ENCODE results near the gene RNF115. TPM values are rescaled to one million over a fixed set of nuclear protein-coding genes. Genes with fewer than 3 reads are reported as not detected.

Gene RNF115
- total RNA-seq, 1 experiment from 2014 or later, result 9.5 TPM

DNA sequence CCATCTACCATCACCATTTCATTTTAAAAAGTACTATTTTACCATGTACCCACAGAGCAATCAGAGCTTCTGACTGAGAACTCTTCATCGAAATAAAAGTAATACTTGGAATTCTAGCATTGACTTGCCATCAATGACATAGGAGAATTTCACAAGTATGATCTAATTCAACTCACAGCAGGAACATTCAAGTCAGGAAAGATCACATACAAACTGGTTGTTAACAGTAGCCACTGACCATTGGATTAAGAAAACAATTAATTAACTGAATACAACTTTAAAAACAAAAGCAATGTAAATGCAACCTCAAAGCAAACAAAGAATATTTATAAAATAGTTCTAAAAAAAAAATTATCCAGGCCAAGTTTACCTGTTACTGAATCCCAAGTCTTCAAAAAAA, 18.8 kb downstream of the RNF115 start (continued):
- TF ChIP-seq, protein P1, sequence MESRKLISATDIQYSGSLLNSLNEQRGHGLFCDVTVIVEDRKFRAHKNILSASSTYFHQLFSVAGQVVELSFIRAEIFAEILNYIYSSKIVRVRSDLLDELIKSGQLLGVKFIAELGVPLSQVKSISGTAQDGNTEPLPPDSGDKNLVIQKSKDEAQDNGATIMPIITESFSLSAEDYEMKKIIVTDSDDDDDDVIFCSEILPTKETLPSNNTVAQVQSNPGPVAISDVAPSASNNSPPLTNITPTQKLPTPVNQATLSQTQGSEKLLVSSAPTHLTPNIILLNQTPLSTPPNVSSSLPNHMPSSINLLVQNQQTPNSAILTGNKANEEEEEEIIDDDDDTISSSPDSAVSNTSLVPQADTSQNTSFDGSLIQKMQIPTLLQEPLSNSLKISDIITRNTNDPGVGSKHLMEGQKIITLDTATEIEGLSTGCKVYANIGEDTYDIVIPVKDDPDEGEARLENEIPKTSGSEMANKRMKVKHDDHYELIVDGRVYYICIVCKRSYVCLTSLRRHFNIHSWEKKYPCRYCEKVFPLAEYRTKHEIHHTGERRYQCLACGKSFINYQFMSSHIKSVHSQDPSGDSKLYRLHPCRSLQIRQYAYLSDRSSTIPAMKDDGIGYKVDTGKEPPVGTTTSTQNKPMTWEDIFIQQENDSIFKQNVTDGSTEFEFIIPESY (IDR thresholded peaks at IDR 0.05; ENCODE audit: extremely low read depth, insufficient replicate concordance, low read length), result no peak

DNA sequence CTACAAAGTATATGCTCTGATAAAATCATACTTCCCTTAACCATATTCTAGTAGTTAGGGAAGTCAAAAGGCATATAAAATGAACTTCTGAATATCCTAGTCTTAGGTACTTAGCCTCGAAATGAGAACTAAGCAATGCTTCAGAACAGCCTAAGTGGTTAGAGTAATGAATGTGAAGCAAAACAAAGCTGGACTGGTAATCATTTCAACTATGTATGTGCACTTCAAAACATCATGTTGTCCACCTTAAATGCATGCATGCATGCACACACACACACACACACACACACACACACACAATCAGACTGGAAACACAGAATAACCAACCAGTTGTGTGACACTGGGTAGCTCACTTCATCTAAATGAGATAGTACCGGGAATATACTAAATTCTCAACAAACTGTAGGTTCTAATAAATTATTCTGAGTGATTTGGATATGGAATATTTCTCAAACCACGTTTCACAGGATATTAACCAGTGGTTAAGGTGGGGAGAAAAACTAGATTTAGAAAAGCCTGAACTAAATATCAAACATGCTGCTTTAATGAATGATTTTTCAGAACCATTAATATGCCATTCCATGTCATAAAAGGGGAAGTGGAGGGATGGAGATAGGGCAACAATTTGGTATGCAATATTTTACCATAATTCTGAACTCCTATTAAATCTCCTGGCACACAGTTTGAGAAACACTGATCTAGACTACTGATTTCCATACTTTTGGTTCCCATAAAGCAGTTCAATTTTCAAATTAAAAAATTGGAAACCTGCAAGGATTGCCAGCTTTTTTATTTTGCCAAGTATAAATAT, 19.5 kb downstream of the RNF115 start:
- DNase-seq (ENCODE audit: low read depth, low spot score), result no peak
- no peaks in the 10 kb centered on the region for H3K9me2 ChIP-seq (ENCODE audit: insufficient read depth)
- H3K9me3 ChIP-seq (ENCODE audit: control insufficient read depth in 1 of 2, insufficient read depth in 1 of 2, low read depth in 1 of 2, low read length in 2 of 2), result no peaks in the 10 kb centered on the region
- H4K20me1 ChIP-seq (ENCODE audit: insufficient read depth), result no peaks in the 10 kb centered on the region
- RAD21 ChIA-PET (ENCODE audit: low non-redundant PET in 1 of 2, low total read pairs in 2 of 2, uncharacterized antibody in 2 of 2, unreplicated experiment in 2 of 2), result no interaction called here
- POLR2A ChIA-PET, result no interaction called here
- peaks cover 78% of the 10 kb centered on the region for H3K79me2 ChIP-seq (ENCODE audit: insufficient read depth, low read length)
- H3K4me3 ChIP-seq (replicated peaks in 1 of 2; ENCODE audit: low read depth in 1 of 2, low read length in 2 of 2), result no peak overlapping the region
- H3K36me3 ChIP-seq (ENCODE audit: control insufficient read depth in 1 of 2, insufficient read depth in 2 of 2, low read length in 2 of 2), result no peaks in the 10 kb centered on the region
- H3K4me2 ChIP-seq (ENCODE audit: low read length), result no peak overlapping the region
- H3K27me3 ChIP-seq (ENCODE audit: insufficient read depth, low read length), result no peaks in the 10 kb centered on the region
- no peak for ATAC-seq
- H3K4me1 ChIP-seq (ENCODE audit: control insufficient read depth in 1 of 2, insufficient read depth in 2 of 2, low read length in 2 of 2), result peaks cover 0 to 13% of the 10 kb centered on the region in 2 experiments; a peak in 1 of 4 replicates
- no peak for TF ChIP-seq SRF (IDR thresholded peaks at IDR 0.05; ENCODE audit: low read depth)
- TF ChIP-seq EZH2 (IDR thresholded peaks at IDR 0.05), result no peak
- TF ChIP-seq JUND (IDR thresholded peaks at IDR 0.05), result no peak
- no peak for TF ChIP-seq MAX (IDR thresholded peaks at IDR 0.05)
- no peak for TF ChIP-seq TCF7L2 (IDR thresholded peaks at IDR 0.05; ENCODE audit: borderline replicate concordance, extremely low read depth, insufficient read depth, insufficient read length)
- no peak for TF ChIP-seq RAD21 (IDR thresholded peaks at IDR 0.05; ENCODE audit: low read depth)
- BruUV-seq (replicated peaks), result no TSS peak
- intact Hi-C loops (cut with micrococcal nuclease), result no loop called here
- CTCF ChIA-PET, result no interaction called here
- H2AFZ ChIP-seq (ENCODE audit: low read depth, low read length, poor library complexity, severe bottlenecking), result no peak overlapping the region
- H3K9ac ChIP-seq (ENCODE audit: low read length), result no peak overlapping the region
- no peak overlapping the region for H3K27ac ChIP-seq (ENCODE audit: low read depth, low read length)

Data from HCT116 (cell line).